ENCODE measurements around the gene PBRM1.

PBRM1 gene

DNA sequence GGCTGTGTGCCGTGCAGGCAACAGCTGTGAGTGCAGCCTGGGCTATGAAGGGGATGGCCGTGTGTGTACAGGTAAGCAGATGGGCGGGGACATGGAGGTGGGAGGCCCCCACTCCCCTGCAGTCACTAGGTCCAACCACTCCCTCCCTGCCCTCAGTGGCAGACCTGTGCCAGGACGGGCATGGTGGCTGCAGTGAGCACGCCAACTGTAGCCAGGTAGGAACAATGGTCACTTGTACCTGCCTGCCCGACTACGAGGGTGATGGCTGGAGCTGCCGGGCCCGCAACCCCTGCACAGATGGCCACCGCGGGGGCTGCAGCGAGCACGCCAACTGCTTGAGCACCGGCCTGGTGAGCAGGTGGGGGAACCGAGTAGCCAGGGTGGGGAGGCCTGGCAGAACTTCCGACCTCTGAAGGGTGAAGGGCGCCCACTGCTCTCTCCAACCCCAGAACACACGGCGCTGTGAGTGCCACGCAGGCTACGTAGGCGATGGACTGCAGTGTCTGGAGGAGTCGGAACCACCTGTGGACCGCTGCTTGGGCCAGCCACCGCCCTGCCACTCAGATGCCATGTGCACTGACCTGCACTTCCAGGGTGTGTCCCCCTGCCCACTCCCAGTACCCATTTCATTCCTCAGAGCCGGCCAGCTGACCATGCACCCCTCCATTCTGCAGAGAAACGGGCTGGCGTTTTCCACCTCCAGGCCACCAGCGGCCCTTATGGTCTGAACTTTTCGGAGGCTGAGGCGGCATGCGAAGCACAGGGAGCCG, 163.6 kb downstream of the PBRM1 start:
- no peak for DNase-seq

DNA sequence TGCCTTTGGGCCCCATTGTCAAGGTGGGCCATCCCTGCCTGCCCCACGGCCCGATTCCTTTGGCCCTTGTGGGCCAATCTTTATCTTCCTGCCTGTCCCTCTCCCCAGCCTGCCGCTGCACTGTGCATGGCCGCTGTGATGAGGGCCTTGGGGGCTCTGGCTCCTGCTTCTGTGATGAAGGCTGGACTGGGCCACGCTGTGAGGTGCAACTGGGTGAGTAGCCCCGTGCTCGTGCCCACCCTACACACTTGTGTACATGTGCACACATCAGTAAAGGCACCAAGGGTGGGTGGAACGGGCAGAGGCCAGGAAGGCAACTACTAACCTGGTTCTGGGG, 164.3 kb downstream of the PBRM1 start:
- no peak for DNase-seq

DNA sequence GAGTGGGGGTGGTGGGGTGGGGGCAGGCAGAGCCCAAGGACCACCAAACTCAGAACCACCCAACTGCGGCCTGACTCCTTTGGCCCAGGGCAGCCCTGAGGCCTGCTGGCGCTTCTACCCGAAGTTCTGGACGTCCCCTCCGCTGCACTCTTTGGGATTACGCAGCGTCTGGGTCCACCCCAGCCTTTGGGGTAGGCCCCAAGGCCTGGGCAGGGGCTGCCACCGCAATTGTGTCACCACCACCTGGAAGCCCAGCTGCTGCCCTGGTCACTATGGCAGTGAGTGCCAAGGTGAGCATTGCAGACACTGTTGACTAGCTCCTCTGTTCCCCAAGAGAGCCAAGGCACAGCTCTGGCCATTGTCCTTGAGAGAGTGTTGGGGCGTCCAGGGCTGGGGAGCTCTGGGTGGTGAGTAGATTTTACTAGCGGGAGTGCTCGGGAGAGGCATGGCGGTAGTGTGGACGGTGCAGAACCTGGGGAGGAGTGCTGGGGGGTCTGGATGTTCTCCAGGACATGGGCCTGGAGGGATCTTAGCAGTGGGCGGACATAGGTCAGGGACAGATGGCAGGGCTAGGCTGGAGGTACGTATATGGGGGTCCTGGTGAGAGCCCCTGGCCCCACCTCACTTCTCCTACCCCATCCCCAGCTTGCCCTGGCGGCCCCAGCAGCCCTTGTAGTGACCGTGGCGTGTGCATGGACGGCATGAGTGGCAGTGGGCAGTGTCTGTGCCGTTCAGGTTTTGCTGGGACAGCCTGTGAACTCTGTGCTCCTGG, 164.8 kb downstream of the PBRM1 start:
- no peak for DNase-seq

DNA sequence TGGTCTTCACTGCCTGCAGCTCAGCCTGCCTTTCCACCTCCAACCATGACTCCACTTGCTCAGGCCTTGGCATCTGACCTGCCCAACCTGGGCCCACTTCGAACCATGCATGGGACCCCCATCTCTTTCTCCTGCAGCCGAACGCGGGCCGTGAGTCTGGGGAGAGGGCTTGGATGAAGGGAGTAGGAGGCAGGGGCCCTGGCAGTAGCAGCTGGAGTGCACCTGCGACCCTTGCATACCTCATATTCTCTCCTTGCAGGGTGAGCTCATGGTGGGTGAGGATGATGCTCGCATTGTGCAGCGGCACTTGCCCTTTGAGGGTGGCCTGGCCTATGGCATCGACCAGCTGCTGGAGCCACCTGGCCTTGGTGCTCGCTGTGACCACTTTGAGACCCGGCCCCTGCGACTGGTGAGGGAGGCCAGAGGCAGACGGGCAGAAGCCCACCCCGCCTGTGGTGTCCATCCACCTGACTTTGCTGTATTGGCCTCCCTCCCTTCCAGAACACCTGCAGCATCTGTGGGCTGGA, 165.5 kb downstream of the PBRM1 start:
- no peak for DNase-seq

DNA sequence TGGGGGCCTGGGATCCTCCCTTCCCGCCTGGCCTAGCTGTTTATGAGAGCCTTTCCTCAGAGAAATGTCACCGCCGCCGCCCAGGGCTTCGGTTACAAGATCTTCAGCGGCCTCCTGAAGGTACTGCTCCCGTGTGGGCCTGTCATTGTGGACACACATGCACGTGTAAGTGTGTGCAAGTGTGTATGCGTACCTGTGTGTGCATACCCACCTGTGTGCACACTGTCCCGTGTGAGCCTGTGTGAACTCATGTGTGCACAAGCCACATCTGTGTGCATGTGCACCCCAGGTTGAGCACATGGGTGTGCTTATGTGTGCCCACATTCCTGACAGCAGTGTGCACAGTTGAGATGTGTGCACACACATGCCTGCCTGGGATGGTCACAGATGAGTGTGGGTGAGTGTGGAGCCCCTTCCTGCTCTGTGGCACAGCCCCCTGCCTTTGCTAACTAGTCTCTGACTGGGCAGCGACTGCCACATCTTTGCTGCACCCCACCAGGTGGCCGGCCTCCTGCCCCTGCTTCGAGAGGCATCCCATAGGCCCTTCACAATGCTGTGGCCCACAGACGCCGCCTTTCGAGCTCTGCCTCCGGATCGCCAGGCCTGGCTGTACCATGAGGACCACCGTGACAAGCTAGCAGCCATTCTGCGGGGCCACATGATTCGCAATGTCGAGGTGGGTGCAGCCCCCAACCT, 166.1 kb downstream of the PBRM1 start:
- no peak for DNase-seq

DNA sequence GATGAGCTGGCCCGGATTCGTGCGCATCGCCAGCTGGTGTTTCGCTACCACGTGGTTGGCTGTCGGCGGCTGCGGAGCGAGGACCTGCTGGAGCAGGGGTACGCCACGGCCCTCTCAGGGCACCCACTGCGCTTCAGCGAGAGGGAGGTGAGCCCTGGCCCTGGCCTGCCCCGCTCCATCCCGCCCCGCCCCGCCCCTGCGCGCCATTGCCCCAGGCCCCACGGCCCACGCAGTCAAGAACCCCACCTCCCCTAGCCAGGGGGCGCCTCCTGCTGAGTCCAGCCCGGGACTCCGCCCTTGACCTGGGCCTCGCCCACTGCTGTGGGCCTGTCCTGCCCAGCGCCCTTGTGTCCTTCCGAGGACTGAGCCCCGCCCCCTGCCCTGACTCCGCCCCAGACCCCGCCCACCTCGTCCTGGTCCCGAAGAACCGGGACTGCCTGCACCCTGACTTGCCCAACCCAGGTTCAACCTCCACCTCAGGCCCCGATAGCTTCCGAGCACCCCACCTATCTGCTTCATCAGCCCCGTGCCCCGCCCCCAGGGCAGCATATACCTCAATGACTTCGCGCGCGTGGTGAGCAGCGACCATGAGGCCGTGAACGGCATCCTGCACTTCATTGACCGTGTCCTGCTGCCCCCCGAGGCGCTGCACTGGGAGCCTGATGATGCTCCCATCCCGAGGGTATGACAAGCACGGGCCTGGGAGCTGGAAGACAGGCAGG, 166.8 kb downstream of the PBRM1 start:
- no peak for DNase-seq

DNA sequence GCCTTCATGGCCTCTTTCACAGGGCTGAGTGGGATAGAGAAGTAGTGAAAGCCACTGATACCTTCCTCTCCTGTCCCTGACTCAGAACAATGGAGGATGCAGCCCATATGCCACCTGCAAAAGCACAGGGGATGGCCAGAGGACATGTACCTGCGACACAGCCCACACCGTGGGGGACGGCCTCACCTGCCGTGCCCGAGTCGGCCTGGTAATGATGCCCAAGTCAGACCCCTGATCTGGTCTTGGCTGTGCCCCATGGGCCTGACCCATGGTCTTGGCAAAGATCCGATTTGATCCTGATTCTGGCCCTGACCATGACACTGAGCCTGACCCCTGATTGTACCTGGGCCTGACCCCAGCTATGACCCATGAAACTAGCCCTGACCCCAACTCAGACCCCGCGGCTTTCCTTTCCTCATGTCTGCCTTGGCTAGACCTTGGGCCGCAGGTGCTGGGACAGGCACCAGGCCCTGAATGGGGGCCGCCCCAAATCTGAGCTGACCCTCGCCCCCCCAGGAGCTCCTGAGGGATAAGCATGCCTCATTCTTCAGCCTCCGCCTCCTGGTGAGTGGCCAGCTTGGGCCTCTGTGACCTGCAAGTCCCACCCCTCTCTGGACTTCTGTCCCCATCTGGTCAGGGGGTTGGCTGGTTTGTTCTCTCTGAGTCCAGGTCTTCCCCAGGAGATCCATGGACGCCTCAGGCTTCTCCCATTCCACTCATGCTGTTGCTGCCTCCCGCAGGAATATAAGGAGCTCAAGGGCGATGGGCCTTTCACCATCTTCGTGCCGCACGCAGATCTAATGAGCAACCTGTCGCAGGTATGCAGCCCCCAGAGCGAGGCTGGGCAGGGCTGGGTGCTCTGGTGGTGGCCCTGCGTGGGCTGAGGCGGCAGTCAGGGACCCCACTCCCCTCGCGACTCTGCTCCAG, 167.7 kb downstream of the PBRM1 start:
- no peak for DNase-seq

DNA sequence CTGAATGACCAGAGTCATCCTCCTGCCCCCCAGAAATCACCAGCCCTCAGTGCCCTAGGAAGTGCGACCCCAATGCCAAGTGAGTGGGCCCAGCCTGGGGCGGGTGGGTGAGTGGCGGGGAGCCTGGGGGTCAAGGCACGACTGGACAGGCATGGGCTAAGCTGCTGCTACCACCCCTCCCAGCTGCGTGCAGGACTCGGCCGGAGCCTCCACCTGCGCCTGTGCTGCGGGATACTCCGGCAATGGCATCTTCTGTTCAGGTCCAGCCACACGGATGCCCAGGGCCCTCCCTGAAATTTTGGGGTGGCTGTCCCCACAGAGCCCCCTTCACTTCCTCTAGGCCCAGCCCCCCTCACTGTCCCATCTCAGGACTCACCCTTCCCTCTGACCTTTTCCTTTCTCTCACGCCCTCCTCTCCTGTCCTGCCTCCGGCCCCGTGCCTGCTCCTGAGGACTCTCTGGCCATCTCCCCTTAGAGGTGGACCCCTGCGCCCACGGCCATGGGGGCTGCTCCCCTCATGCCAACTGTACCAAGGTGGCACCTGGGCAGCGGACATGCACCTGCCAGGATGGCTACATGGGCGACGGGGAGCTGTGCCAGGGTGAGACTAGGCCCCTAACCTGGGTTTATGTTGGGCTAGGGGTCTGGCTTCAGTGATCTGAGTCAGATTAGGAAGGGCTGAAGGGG, 169.1 kb downstream of the PBRM1 start:
- no peak for DNase-seq

DNA sequence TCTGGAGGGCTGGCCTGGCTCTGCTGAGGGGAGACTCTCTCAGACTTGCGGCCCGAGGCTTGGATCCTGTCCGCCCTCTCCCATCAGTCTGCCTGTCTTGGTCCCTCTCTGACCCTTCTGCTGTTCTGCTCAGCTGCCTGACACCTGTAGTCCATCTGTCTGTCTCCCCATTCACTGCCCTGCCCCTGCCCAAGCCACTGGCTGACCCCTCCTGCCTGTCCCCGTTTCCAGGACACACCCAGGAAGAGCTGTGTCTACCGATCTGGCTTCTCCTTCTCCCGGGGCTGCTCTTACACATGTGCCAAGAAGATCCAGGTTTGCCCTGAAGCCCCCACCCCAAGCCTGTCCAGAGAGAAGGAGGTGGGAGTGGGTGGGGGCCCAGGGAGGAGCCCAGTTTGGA, 170.5 kb downstream of the PBRM1 start:
- DNase-seq = no peak

DNA sequence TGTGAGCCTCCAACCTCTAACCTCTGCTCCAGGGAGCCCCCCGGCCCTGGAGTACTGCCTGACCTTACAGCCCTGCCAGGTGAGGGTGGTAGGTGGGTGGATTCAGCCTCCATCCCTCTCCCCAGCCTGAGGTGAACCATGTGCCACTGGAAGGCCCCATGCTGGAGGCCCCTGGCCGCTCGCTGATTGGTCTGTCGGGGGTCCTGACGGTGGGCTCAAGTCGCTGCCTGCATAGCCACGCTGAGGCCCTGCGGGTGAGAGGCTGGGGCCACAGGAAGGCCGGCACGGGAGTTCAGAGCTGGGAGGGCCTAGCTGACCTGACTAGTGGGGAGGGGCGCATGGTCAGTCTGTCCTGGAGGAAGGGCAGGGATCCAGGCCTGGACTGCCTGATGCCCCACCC, 171.1 kb downstream of the PBRM1 start:
- no peak for DNase-seq

DNA sequence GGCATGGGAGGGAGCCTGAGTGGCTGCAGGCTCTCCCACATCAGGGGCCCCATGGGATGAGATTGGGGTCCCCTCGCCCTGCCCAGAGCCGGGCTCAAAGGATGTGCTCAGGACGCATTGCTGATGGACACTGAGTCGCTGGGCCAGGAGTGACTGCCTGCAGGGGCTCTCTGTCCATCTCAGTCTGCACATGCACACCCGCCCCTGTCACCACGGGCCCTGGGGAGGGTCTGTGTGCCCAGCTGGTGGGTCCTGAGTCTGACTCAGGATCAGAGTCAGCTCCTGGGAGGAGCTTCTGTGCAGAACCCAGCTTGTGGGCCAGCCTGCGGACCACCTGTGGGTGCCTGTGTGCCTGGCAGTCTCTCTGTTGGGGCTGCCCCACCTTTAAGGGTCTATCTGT, 172.4 kb downstream of the PBRM1 start:
- no peak for DNase-seq

DNA sequence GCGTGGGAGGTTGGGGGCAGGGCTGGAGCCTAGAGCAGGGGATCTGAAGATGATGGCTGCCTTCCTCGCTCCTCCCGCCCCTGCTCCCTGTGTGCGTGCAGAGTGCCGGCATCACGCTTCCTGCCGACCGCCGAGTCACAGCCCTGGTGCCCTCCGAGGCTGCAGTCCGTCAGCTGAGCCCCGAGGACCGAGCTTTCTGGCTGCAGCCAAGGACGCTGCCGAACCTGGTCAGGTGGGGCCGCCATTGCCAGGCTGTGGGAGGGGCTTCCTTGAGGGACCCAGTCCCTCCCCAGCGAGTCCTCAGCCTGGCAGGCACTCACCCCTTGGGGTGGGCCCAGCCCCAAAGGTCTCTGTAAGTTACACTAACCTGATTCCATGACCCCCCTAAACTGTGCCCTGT, 173.0 kb downstream of the PBRM1 start:
- no peak for DNase-seq

DNA sequence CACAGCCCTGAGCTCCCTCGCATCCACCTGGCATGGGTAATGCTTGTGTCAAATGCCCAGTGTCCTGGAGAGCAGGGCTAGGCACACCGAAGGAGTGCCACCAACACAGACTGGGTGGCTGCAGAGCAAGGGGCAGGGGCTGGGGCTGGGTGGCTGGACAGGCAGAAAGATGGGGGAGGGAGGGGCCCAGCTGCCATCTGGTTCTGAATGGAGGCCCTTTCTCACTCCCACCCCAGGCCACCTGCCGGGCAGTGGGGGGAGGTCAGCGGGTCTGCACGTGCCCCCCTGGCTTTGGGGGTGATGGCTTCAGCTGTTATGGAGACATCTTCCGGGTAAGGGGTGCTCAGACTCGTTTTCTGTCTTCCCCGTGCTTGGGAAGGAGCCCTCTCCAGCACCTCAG, 173.6 kb downstream of the PBRM1 start:
- DNase-seq = no peak

DNA sequence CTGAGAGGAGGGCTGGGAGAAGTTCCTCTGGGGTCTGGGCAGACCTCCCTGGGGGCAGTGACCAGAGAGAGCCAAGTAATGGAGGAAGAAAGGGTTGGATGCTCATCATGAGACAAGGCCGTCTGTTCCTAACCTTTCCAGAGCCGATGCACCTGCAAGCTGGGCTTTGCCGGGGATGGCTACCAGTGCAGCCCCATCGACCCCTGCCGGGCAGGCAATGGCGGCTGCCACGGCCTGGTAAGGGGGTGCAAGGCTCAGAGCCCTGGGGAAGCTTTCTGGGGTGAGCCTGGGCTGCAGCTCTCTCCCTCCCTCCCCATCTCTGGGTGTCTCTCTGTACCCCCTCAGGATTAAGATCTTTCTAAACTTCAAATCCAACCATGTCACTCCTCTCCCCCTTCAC, 174.2 kb downstream of the PBRM1 start:
- no peak for DNase-seq

DNA sequence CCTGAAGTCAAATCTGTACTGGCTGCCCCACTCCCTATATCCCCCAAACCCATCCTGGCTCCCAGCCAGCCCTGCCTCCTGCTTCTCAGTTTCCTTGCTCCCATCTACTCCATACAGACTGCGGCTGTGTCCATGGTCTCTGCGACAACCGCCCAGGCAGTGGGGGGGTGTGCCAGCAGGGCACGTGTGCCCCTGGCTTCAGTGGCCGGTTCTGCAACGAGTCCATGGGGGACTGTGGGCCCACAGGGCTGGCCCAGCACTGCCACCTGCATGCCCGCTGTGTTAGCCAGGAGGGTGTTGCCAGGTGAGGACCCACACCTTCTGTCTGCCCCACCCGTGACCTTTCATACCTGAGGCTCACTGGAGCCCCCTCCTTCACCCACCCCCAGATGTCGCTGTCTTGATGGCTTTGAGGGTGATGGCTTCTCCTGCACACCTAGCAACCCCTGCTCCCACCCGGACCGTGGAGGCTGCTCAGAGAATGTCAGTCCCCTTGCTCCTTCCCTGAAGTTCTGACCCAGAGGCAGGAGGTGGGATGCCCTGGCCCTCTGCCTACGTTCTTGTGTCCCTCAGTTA, 175.9 kb downstream of the PBRM1 start:
- no peak for DNase-seq

DNA sequence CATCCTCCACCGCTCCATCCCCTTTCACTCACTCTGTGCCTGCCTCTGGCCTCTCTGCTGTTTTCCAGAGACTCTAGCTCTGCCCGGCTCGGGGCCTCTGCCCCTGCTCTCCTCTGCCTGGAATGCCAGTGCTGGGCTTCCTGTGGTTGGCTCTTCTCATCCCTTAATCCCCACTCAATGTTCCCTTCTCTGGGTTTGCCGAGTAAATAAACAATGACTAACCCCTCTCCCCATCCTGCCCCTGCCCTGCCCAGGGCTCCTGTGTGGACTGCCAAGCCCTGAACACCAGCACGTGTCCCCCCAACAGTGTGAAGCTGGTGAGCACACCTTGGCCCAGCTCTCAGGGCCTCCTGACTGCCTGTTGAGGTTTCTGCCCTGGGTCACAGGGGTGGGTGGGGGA, 178.4 kb downstream of the PBRM1 start:
- DNase-seq = no peak

DNA sequence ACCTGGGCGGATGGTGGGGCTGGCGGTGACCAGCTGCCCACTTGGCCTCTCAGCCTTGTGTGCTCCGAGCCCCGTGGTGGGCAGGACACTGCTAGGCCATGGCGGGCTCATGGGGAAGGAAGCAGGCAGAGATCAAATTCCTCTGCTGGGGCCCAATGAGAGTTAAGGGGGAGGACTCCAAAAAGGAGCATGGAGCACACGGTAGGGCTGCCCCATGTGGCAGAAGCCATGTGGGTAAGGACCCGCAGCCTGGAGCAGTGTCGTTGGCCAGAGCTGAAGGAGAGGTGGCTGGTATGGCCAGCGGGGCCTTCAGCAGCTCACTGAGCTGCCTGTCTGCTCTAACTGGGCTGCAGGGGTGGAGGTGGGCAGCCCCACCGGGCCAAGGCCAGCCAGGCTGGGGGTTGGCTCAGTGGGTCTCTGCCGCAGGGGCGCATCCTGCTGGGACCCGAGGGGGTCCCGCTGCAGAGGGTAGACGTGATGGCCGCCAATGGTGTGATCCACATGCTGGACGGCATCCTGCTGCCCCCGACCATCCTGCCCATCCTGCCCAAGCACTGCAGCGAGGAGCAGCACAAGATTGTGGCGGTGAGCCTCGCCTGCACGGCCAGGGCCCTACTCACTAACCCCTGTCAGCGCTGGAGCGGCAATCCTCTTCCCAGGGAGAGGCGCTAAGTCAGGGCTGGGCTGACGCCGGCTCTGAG, 179.3 kb downstream of the PBRM1 start:
- no peak for DNase-seq

DNA sequence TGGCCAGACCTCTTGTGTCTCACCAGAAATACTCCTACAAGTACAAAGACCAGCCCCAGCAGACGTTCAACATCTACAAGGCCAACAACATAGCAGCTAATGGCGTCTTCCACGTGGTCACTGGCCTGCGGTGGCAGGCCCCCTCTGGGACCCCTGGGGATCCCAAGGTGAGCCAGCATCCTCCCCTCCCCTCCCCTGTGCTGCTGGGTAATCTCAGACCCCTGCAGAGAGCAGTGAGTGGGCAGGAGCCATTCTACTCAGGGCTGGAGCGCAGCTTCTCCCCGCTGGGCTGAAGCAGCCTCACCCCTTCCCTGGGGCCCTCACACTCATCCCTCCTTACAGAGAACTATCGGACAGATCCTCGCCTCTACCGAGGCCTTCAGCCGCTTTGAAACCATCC, 180.7 kb downstream of the PBRM1 start:
- no peak for DNase-seq

DNA sequence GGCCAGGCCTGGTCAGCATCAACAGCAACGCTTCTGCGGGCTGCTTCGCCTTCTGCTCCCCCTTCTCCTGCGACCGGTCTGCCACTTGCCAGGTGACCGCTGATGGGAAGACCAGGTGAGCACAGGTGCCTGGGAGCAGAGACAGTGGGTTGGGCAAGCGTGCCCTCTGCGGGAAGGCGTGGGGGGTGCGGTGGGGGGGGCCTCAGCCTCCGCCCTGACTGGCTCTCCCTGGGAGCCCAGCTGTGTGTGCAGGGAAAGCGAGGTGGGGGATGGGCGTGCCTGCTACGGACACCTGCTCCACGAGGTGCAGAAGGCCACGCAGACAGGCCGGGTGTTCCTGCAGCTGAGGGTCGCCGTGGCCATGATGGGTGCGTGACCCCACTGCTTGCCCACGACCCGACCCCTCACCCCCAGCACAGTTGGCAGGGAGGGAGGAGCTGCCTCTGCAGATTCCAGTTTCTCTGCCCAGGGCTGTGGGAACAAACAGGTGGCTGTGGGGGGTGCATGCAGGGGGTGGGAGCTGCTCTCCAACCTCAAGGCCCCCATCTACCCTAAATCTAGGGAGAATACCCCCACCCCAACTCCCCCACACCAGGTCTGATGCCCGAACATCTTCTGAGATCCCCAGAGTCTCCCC, 181.8 kb downstream of the PBRM1 start:
- DNase-seq = no peak

DNA sequence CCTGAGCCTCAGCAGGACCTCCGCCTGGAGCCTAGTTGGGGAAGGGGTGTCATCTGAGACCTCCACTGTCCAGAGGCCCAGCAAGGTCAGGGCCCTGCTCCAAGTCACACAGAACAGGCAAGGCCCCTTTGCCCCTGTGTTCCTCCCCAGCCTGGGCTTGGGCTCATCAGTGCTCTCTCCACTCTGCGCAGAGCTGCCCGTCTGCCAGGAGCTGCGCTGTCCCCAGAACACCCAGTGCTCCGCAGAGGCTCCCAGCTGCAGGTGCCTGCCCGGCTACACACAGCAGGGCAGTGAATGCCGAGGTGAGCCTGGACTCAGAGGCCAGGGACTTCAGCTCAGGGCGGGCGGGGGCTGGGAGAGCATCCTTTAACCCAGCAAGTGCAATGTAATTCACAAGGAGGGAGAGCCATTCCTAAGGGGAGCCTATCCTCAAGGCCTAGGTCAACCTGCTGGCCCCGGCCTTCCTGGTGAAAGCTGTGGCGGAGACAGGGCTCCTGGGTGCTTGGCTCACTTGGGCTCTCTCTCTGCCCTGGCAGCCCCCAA, 182.8 kb downstream of the PBRM1 start:
- DNase-seq = no peak

Data from NCI-H187 treated with DMSO at 0.1 percent for 48 hours (cell line).